Loucy (cell line): ENCODE data around the gene CRABP2.
A peak's percentile ranks its signal among the peaks of the same experiment; 100 is the strongest.

Source experiments
- H2AFZ ChIP-seq: fragments of 200-600 bp; sonication (generic); 2 replicates; pipeline ENCODE4 v1.6.0; 2016; ENCODE audit warnings: antibody characterized with exemption, mild to moderate bottlenecking, low read length, moderate library complexity
- H3F3A ChIP-seq: fragments of 200-600 bp; 2 replicates; pipeline ENCODE4 v1.6.0; 2016; ENCODE audit warnings: antibody characterized with exemption, low read depth, mild to moderate bottlenecking
- H3K27me3 ChIP-seq: fragments of 200-600 bp; sonication (generic); 2 replicates; pipeline ENCODE4 v1.6.1; 2014; ENCODE audit warnings: low read length, mild to moderate bottlenecking; ENCODE audit not compliant: insufficient read depth, poor library complexity, severe bottlenecking
- H3K36me3 ChIP-seq: fragments of 200-600 bp; sonication (generic); 2 replicates; pipeline ENCODE4 v1.6.1; 2016; ENCODE audit warnings: low read length; ENCODE audit not compliant: insufficient read depth
- H3K4me1 ChIP-seq: fragments of 200-600 bp; sonication (generic); 2 replicates; pipeline ENCODE4 v1.5.1; 2014; ENCODE audit warnings: low read length, mild to moderate bottlenecking; ENCODE audit not compliant: insufficient read depth, poor library complexity, severe bottlenecking
- H3K4me2 ChIP-seq: fragments of 200-600 bp; sonication (generic); 2 replicates; pipeline ENCODE4 v1.6.0; 2014; ENCODE audit warnings: antibody characterized with exemption, low read length, low read depth, mild to moderate bottlenecking; ENCODE audit not compliant: poor library complexity, severe bottlenecking
- H3K4me3 ChIP-seq: fragments of 200-600 bp; sonication (generic); 2 replicates; pipeline ENCODE4 v1.5.1; 2014; ENCODE audit warnings: low read length, mild to moderate bottlenecking, mixed read lengths; ENCODE audit not compliant: poor library complexity, severe bottlenecking
- H3K79me2 ChIP-seq: fragments of 200-600 bp; sonication (generic); 2 replicates; pipeline ENCODE4 v1.6.1; 2014; ENCODE audit warnings: low read length; ENCODE audit not compliant: insufficient read depth
- H3K9ac ChIP-seq: fragments of 200-600 bp; sonication (generic); 2 replicates; pipeline ENCODE4 v1.6.0; 2014; ENCODE audit warnings: mild to moderate bottlenecking, low read depth, low read length, moderate library complexity; ENCODE audit not compliant: poor library complexity, severe bottlenecking
- H3K9me2 ChIP-seq: fragments of 200-600 bp; sonication (generic); replicated peaks from 2 replicates; pipeline ENCODE4 v1.6.1; 2016; ENCODE audit warnings: low read depth, low read length, mixed read lengths
- H3K9me3 ChIP-seq: fragments of 200-600 bp; sonication (generic); 2 replicates; pipeline ENCODE4 v1.6.1; 2014; ENCODE audit warnings: mild to moderate bottlenecking, antibody characterized with exemption, low read length, low read depth; ENCODE audit not compliant: insufficient read depth
- H4K20me1 ChIP-seq: fragments of 200-600 bp; sonication (generic); 2 replicates; pipeline ENCODE4 v1.6.0; 2014; ENCODE audit warnings: antibody characterized with exemption, low read length, mild to moderate bottlenecking; ENCODE audit not compliant: insufficient read depth, poor library complexity, severe bottlenecking
- EZH2phosphoT487 ChIP-seq: fragments of 200-600 bp; IDR thresholded peaks from 2 replicates; pipeline ENCODE4 v1.6.1; 2018; ENCODE audit warnings: antibody characterized with exemption, mild to moderate bottlenecking, moderate library complexity, borderline replicate concordance
- TF ChIP-seq, protein P1 (sequence below): fragments of 200-600 bp; sonication (generic); conservative IDR thresholded peaks from 2 replicates; pipeline ENCODE4 v1.5.1; 2014; ENCODE audit warnings: mild to moderate bottlenecking, antibody characterized with exemption, low read length

The CRABP2 gene

DNA sequence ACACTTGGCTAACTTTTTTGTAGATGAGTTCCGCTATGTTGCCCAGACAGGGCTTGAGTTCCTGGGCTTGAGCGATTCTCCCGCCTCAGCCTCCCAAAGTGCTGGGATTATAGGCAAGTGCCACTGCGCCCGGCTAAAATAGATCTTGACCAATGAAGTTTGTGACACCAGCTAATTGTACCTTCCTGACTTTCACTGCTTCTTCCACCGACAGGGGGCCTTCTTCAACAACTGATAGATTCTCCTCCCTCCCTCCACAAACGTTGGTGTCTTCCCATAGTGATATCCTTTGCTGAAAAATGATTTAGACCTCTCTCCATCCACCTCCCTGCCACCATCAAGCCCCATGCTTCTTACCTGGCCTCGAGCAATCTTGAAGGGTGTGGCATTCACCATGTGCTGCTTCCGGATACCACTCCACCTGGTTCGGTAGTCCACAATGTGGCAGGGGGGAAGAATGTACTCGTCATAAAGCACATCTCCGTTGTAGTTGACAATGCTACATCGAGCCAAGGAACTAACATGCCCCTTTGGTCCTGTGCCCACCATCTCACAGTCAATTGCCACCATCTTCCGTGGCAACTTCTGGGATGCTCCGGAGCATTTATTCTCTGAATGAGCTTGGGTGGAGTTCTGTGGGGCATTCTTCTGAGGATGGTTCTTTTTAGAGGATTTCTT, 21.3 kb upstream of the CRABP2 start:
- H3K4me3 ChIP-seq: peak overlapping the region; percentile 95
- peak overlapping the region; percentile 100 for H3K4me2 ChIP-seq
- no peaks in the 10 kb centered on the region for H3K9me3 ChIP-seq
- H3K4me1 ChIP-seq: peaks cover 47% of the 10 kb centered on the region
- H3K9ac ChIP-seq: peak overlapping the region; percentile 94
- no peaks in the 10 kb centered on the region for H3K9me2 ChIP-seq
- H3K27me3 ChIP-seq: no peaks in the 10 kb centered on the region
- no peak for TF ChIP-seq EZH2phosphoT487
- TF ChIP-seq, protein P1, sequence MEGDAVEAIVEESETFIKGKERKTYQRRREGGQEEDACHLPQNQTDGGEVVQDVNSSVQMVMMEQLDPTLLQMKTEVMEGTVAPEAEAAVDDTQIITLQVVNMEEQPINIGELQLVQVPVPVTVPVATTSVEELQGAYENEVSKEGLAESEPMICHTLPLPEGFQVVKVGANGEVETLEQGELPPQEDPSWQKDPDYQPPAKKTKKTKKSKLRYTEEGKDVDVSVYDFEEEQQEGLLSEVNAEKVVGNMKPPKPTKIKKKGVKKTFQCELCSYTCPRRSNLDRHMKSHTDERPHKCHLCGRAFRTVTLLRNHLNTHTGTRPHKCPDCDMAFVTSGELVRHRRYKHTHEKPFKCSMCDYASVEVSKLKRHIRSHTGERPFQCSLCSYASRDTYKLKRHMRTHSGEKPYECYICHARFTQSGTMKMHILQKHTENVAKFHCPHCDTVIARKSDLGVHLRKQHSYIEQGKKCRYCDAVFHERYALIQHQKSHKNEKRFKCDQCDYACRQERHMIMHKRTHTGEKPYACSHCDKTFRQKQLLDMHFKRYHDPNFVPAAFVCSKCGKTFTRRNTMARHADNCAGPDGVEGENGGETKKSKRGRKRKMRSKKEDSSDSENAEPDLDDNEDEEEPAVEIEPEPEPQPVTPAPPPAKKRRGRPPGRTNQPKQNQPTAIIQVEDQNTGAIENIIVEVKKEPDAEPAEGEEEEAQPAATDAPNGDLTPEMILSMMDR: peak; percentile 76
- peaks cover 47% of the 10 kb centered on the region for H4K20me1 ChIP-seq
- no peak overlapping the region for H2AFZ ChIP-seq
- peaks cover 71% of the 10 kb centered on the region for H3K79me2 ChIP-seq
- H3F3A ChIP-seq: no peaks in the 10 kb centered on the region
- peaks cover 24% of the 10 kb centered on the region; the same call in 1 of the 2 replicates for H3K36me3 ChIP-seq

DNA sequence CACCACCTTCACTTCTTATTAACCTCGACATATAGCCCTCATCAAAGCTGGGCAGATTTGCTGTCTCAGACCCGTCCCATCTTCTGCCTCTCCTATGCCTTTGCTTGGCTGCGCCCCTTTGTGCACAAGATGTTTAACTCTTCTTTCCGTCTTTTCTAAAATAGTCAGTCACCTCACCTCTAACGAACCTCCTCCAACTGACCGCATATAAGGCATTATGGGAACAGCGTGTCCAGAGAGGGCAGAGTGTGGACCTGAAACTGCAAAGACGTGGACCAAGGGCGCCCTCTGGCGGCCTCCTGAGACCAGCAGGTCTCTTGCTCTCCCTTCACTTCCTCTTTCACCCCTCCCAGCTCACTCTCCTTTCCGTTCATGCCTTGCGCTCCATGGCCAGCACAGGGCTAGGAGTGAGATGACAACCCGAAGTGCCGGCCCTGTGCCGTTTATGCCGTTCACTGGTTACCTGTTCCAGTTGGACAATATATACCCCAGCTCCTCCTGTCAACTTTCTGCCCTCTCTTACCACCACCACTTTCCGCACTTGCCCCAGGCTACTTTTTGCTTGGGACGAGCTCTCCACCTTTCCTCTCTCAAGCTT, 20.4 kb upstream of the CRABP2 start:
- Histone ChIP-seq H3K79me2 (peaks cover 71% of the 10 kb centered on the region), H3K4me2 (peak overlapping the region; percentile 100), H3K4me1 (peaks cover 47% of the 10 kb centered on the region), H3K4me3 (peak overlapping the region; percentile 95), H3K36me3 (peaks cover 33% of the 10 kb centered on the region; the same call in 1 of the 2 replicates), H3K9me2 (no peaks in the 10 kb centered on the region), H3K27me3 (no peaks in the 10 kb centered on the region), H2AFZ (no peak overlapping the region), H3K9ac (peak overlapping the region; percentile 94), H3F3A (no peaks in the 10 kb centered on the region), H3K9me3 (no peaks in the 10 kb centered on the region), H4K20me1 (peaks cover 47% of the 10 kb centered on the region)
- TF ChIP-seq, protein P1: peak; percentile 92
- no peak for TF ChIP-seq EZH2phosphoT487

DNA sequence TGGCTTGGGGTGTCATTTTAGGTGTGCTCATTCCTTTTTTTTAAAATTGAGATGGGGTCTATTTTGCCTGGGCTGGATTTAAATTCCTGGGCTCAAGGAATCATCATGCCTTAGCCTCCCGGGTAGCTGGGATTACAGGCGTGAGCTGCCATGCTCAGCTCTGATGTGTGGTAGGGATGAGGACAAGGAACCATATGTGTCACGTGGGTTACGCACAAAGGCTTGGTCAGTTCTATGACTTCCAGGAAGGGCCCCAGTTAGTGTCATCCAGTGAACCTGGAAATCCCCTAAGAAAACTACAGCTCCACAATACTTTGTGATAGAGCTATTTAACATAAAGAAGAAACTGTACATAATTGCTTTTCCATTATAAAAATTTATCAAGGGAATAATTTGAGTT, 16.2 kb upstream of the CRABP2 start:
- Histone ChIP-seq H3K27me3 (no peaks in the 10 kb centered on the region), H3K4me1 (peaks cover 24% of the 10 kb centered on the region), H3K4me3 (no peak overlapping the region), H3K36me3 (peaks cover 36% of the 10 kb centered on the region; the same call in 1 of the 2 replicates), H3K9me3 (no peaks in the 10 kb centered on the region), H2AFZ (no peak overlapping the region), H3K9ac (no peak overlapping the region), H3F3A (no peaks in the 10 kb centered on the region), H3K79me2 (peaks cover 43% of the 10 kb centered on the region), H3K9me2 (no peaks in the 10 kb centered on the region), H4K20me1 (peaks cover 31% of the 10 kb centered on the region), H3K4me2 (no peak overlapping the region)
- no peak for TF ChIP-seq EZH2phosphoT487
- TF ChIP-seq, protein P1: no peak
